Testis (tissue), 3 donors: Measurements from ENCODE around the gene MLYCD. TPM values are rescaled to one million over a fixed set of nuclear protein-coding genes. Genes with fewer than 3 reads are reported as not detected.

Source experiments
- DNase-seq: peaks from one replicate; pipeline ENCODE4 v3.0.0-alpha.2; 2019
- H3K27ac ChIP-seq, 2 donors: fragments of 200-600 bp; sonication (generic); one replicate each; pipeline ENCODE4 v1.5.1; 2019
- H3K27me3 ChIP-seq: fragments of 200-600 bp; sonication (generic); one replicate; pipeline ENCODE4 v1.5.1; 2019
- H3K36me3 ChIP-seq: fragments of 200-600 bp; sonication (generic); one replicate; pipeline ENCODE4 v1.5.1; 2017; ENCODE audit warnings: low read depth; ENCODE audit errors: missing control alignments
- H3K4me1 ChIP-seq: fragments of 200-600 bp; sonication (generic); one replicate; pipeline ENCODE4 v1.5.1; 2019
- H3K4me3 ChIP-seq, 2 donors: fragments of 200-600 bp; sonication (generic); one replicate each; pipeline ENCODE4 v1.5.1; 2017 to 2019
- H3K9me3 ChIP-seq: fragments of 200-600 bp; sonication (generic); one replicate; pipeline ENCODE4 v1.5.1; 2017
- POLR2A ChIP-seq: fragments of 450-650 bp; IDR thresholded peaks from one replicate; pipeline ENCODE4 v1.6.1; 2017; ENCODE audit warnings: antibody characterized with exemption, mild to moderate bottlenecking, moderate library complexity
- whole genome bisulfite sequencing, 2 donors: methylation state at CpG; one replicate each; pipeline ENCODE4 v1.1.5; 2018; 5-methylcytosine and 5-hydroxymethylcytosine counted together
- intact Hi-C: fragments of 100-400 bp; cut with DNase I; formaldehyde crosslinking; loops from one replicate; pipeline ENCODE4 v1.15.1; 2023; ENCODE audit warnings: low total_unique reads
- polyA plus RNA-seq: library from polyadenylated mRNA; stranded (reverse); fragments of 350-450 nt; fragmentation: Illumina TruSeq; extraction: RNeasy Lipid Tissue Mini Kit (QIAGEN cat#74804); gene quantifications from one replicate; pipeline ENCODE4 v1.2.3, GENCODE V29; 2014; ENCODE audit warnings: low read depth, low replicate concordance; ENCODE audit not compliant: insufficient read depth
- total RNA-seq, 2 donors: library from RNA; depleted of rRNA; stranded (reverse); fragments of >200 nt; gene quantifications; one replicate each; pipeline ENCODE4 v1.2.3, GENCODE V29; 2016
- TF ChIP-seq, protein P1 (sequence below), 3 experiments: fragments of 450-650 bp in 2 of 3; fragments of 200-600 bp in 1 of 3; sonication (generic) in 1 of 3; IDR thresholded peaks; one replicate each; pipeline ENCODE4 v1.5.1; 2016 to 2019; ENCODE audit warnings: antibody characterized with exemption in 3 of 3, mild to moderate bottlenecking in 2 of 3, moderate library complexity in 1 of 3

Gene MLYCD
- total and polyA plus RNA-seq, 3 donors from 2014 or later = 4.5 to 22.1 (median 15.1) TPM

DNA sequence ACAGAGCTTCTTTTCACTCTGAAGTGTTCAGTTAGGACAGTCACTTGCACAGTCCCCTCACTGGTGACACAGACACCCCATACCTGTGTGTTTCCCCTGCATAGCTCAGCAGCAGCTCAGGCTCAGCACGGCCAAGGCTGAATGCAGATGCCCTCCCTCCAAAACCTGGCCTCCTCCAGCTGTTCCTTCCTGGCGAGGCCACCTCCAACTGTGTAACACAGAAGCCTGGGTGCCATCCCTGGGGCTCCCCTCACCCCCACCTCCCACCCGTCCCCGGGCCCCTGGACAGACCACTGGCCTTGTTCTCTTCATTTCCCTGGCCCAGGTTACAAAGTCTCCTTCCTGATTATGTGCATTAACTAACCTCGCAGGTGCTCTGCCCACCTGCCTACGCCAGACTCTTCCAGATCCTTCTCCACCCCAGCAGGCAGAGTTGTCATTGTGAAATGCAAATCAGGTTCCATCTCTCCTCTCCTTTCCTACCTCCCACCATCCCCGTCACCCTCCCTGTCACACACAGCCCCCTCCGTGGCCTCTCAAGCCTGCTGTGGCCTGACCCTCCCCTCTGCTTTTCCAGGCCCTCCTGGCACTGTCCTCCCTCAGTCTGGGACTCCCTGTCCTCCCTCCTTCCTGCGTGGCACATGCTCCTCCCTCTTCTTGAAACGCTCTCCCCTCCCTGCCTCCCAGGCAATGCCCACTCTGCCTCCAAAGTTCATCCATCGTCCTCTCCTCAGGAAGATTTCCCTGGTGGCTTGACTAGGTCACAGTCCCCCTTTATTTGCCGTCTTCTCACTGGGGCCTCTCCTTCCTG is 26.4 kb downstream of the MLYCD start:
- no peak for DNase-seq
- H3K4me3 ChIP-seq = no peak overlapping the region
- H3K27ac ChIP-seq = no peak overlapping the region
- H3K36me3 ChIP-seq = no peaks in the 10 kb centered on the region
- peaks cover 13% of the 10 kb centered on the region for H3K4me1 ChIP-seq
- H3K9me3 ChIP-seq = no peaks in the 10 kb centered on the region
- TF ChIP-seq POLR2A = no peak
- TF ChIP-seq, protein P1, sequence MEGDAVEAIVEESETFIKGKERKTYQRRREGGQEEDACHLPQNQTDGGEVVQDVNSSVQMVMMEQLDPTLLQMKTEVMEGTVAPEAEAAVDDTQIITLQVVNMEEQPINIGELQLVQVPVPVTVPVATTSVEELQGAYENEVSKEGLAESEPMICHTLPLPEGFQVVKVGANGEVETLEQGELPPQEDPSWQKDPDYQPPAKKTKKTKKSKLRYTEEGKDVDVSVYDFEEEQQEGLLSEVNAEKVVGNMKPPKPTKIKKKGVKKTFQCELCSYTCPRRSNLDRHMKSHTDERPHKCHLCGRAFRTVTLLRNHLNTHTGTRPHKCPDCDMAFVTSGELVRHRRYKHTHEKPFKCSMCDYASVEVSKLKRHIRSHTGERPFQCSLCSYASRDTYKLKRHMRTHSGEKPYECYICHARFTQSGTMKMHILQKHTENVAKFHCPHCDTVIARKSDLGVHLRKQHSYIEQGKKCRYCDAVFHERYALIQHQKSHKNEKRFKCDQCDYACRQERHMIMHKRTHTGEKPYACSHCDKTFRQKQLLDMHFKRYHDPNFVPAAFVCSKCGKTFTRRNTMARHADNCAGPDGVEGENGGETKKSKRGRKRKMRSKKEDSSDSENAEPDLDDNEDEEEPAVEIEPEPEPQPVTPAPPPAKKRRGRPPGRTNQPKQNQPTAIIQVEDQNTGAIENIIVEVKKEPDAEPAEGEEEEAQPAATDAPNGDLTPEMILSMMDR (IDR thresholded peaks at IDR 0.05) = no peak
- intact Hi-C loops = no loop called here
- 88 to 89% methylated on average over 12 of the region's 12 CpGs for whole genome bisulfite sequencing, 2 donors
- no peaks in the 10 kb centered on the region for H3K27me3 ChIP-seq

GRCh38 chr16:83925957-83926725 is 27.2 kb downstream of the MLYCD start:
- Histone ChIP-seq H3K27ac (no peak overlapping the region), H3K4me3 (no peak overlapping the region), H3K27me3 (no peaks in the 10 kb centered on the region), H3K36me3 (no peaks in the 10 kb centered on the region), H3K9me3 (no peaks in the 10 kb centered on the region), H3K4me1 (peaks cover 17% of the 10 kb centered on the region)
- intact Hi-C loops = no loop called here
- TF ChIP-seq POLR2A = no peak
- TF ChIP-seq, protein P1 (IDR thresholded peaks at IDR 0.05) = no peak
- WGBS, 2 donors = 53 to 60% methylated on average over 12 to 27 of the region's 27 CpGs
- no peak for DNase-seq

DNA sequence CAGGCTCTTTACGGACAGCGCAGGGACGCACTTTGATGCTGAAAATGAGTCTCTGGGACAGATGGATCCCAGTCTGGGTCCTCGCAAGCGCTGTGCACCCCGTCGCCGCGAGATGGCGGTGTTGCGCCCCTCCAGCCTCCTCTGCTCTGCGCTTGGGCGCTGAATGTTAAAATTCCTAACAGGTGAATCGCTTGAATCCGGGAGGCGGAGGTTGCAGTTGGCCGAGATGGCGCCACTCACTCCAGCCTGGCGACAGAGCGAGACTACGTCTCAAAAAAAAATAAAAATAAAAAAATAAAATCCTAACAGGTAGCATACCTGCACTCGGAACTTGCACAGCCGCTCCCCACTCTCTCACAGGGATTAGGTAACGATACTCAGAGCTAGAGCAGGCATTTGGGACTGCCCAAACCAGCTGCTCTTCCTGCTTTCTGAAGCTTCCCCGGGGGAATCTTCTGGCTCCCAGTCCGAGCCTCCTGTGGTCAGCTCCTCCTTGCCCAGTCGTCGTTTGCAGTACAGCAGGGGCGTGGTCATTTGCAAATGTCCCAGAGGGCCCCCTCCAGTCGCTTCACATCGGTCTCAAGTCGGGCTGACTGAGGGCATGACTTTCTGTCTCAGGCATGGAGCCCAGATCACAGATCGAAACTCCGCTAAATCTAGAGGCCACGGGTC is 27.9 kb downstream of the MLYCD start:
- Histone ChIP-seq H3K9me3 (no peaks in the 10 kb centered on the region), H3K36me3 (no peaks in the 10 kb centered on the region), H3K27ac (no peak overlapping the region), H3K27me3 (no peaks in the 10 kb centered on the region), H3K4me1 (peaks cover 17% of the 10 kb centered on the region), H3K4me3 (no peak overlapping the region)
- 20 to 22% methylated on average over 33 to 35 of the region's 35 CpGs for WGBS, 2 donors
- intact Hi-C loops = no loop called here
- DNase-seq = peak; percentile 80
- no peak for TF ChIP-seq POLR2A
- TF ChIP-seq, protein P1 (IDR thresholded peaks at IDR 0.05) = peak; percentile 64 to 93 (median 72)

- H3K4me1 ChIP-seq = peaks cover 12% of the 10 kb centered on the region
- H3K9me3 ChIP-seq = no peaks in the 10 kb centered on the region
- no peaks in the 10 kb centered on the region for H3K36me3 ChIP-seq
- TF ChIP-seq POLR2A = no peak
- TF ChIP-seq, protein P1 (IDR thresholded peaks at IDR 0.05) = no peak
- no peak overlapping the region for H3K4me3 ChIP-seq
- DNase-seq = no peak
- intact Hi-C loops = no loop called here
- no peak overlapping the region for H3K27ac ChIP-seq
- no peaks in the 10 kb centered on the region for H3K27me3 ChIP-seq
- WGBS, 2 donors = 87 to 88% methylated on average over 12 to 16 of the region's 16 CpGs
Measured at GRCh38 chr16:83928341-83929055, 29.6 kb downstream of the MLYCD start.
